Measurements from ENCODE around the gene FAM171A2. TPM values are rescaled to one million over a fixed set of nuclear protein-coding genes. Genes with fewer than 3 reads are reported as not detected.
A peak's percentile ranks its signal among the peaks of the same experiment; 100 is the strongest.

Gene FAM171A2
- total and polyA plus RNA-seq, 2 of the 8 experiments (the other 6 are each of a cell fraction or from before 2014, with no cell fraction given), result 21.9 to 24.1 TPM

GRCh38 chr17:44353672-44354331 lies 9.9 kb downstream of the FAM171A2 start (continued):
- 0 out of 2 replicates have a peak, but pooled peaks have one; percentile 8 for TF ChIP-seq POLR2AphosphoS5 (IDR thresholded peaks at IDR 0.05; ENCODE audit: low read depth, low read length)
- peak in 1 of 2 experiments; percentile 98; a peak in 1 of 3 replicates for TF ChIP-seq EP300 (IDR thresholded peaks at IDR 0.05; ENCODE audit: borderline replicate concordance in 1 of 2, low read depth in 2 of 2, low read length in 2 of 2)

All from H1 (cell line).